ENCODE data around the gene SCNN1B.

DNA sequence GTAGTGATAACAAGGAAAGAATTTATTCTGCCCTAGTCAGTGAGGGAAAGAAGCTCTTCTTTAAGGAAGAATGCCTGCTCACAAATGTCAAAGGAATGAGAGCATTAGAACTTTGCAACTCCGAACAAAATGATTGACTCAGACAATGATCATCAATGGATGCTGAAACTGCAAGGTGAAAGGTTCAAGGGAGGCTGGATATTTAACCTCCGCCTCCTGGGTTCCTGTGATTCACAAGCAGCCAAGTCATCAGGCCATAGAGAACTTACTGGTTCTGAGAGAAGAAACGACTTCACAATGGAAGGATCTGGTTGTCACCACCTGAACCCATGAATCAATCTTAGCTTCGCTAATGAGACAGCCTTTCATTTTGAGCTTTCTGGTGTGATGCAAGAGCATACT, 16.0 kb upstream of the SCNN1B start:
- TF ChIP-seq, protein P1, sequence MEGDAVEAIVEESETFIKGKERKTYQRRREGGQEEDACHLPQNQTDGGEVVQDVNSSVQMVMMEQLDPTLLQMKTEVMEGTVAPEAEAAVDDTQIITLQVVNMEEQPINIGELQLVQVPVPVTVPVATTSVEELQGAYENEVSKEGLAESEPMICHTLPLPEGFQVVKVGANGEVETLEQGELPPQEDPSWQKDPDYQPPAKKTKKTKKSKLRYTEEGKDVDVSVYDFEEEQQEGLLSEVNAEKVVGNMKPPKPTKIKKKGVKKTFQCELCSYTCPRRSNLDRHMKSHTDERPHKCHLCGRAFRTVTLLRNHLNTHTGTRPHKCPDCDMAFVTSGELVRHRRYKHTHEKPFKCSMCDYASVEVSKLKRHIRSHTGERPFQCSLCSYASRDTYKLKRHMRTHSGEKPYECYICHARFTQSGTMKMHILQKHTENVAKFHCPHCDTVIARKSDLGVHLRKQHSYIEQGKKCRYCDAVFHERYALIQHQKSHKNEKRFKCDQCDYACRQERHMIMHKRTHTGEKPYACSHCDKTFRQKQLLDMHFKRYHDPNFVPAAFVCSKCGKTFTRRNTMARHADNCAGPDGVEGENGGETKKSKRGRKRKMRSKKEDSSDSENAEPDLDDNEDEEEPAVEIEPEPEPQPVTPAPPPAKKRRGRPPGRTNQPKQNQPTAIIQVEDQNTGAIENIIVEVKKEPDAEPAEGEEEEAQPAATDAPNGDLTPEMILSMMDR (IDR thresholded peaks at IDR 0.05; ENCODE audit: insufficient read depth, low read length): no peak
- no peak for TF ChIP-seq POLR2AphosphoS5 (IDR thresholded peaks at IDR 0.05; ENCODE audit: low read depth)
- TF ChIP-seq, protein P2, sequence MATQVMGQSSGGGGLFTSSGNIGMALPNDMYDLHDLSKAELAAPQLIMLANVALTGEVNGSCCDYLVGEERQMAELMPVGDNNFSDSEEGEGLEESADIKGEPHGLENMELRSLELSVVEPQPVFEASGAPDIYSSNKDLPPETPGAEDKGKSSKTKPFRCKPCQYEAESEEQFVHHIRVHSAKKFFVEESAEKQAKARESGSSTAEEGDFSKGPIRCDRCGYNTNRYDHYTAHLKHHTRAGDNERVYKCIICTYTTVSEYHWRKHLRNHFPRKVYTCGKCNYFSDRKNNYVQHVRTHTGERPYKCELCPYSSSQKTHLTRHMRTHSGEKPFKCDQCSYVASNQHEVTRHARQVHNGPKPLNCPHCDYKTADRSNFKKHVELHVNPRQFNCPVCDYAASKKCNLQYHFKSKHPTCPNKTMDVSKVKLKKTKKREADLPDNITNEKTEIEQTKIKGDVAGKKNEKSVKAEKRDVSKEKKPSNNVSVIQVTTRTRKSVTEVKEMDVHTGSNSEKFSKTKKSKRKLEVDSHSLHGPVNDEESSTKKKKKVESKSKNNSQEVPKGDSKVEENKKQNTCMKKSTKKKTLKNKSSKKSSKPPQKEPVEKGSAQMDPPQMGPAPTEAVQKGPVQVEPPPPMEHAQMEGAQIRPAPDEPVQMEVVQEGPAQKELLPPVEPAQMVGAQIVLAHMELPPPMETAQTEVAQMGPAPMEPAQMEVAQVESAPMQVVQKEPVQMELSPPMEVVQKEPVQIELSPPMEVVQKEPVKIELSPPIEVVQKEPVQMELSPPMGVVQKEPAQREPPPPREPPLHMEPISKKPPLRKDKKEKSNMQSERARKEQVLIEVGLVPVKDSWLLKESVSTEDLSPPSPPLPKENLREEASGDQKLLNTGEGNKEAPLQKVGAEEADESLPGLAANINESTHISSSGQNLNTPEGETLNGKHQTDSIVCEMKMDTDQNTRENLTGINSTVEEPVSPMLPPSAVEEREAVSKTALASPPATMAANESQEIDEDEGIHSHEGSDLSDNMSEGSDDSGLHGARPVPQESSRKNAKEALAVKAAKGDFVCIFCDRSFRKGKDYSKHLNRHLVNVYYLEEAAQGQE (IDR thresholded peaks at IDR 0.05; ENCODE audit: insufficient replicate concordance, low read depth): no peak
